Chondrocyte (in vitro differentiated cells): ENCODE results near the gene DSE. TPM values are rescaled to one million over a fixed set of nuclear protein-coding genes. Genes with fewer than 3 reads are reported as not detected.

ENCODE experiments used
- DNase-seq: peaks from one replicate; pipeline ENCODE4 v3.0.0; 2021; ENCODE audit warnings: mixed read lengths, low spot score
- H3K27ac Mint-ChIP-seq: one replicate; pipeline ENCODE4 v1.8.0; 2021; ENCODE audit warnings: mild to moderate bottlenecking, moderate library complexity, mixed read lengths; ENCODE audit not compliant: unreplicated experiment
- H3K27me3 Mint-ChIP-seq: 2 replicates; pipeline ENCODE4 v1.8.0; 2021; ENCODE audit warnings: low read depth, mixed read lengths
- H3K36me3 Mint-ChIP-seq: 2 replicates; pipeline ENCODE4 v1.8.0; 2021; ENCODE audit warnings: low read depth, mixed read lengths
- H3K4me1 Mint-ChIP-seq: 2 replicates; pipeline ENCODE4 v1.8.0; 2021; ENCODE audit warnings: low read depth, mild to moderate bottlenecking, mixed read lengths
- H3K4me3 Mint-ChIP-seq: one replicate; pipeline ENCODE4 v1.8.0; 2021; ENCODE audit warnings: mild to moderate bottlenecking, moderate library complexity, mixed read lengths; ENCODE audit not compliant: unreplicated experiment
- H3K9me3 Mint-ChIP-seq: 2 replicates; pipeline ENCODE4 v1.8.0; 2021; ENCODE audit warnings: low read depth, mixed read lengths
- CTCF ChIP-seq: fragments of 200-600 bp; sonication (generic); IDR thresholded peaks from 2 replicates; pipeline ENCODE4 v1.5.0; 2021; ENCODE audit warnings: antibody characterized with exemption, mild to moderate bottlenecking, moderate library complexity
- total RNA-seq: library from RNA; stranded (reverse); gene quantifications from 3 replicates; pipeline ENCODE4 v1.2.1, GENCODE V29; 2021

Gene DSE
- total RNA-seq, 1 donor from 2014 or later: 78.0 TPM

GRCh38 chr6:116385921-116386320 lies 15.2 kb downstream of the DSE start:
- peaks cover 3% of the 10 kb centered on the region for H3K36me3 Mint-ChIP-seq
- H3K4me1 Mint-ChIP-seq: peaks cover 84% of the 10 kb centered on the region
- no peak overlapping the region for H3K4me3 Mint-ChIP-seq
- no peak for TF ChIP-seq CTCF
- no peaks in the 10 kb centered on the region for H3K9me3 Mint-ChIP-seq
- DNase-seq: no peak
- no peaks in the 10 kb centered on the region for H3K27me3 Mint-ChIP-seq
- H3K27ac Mint-ChIP-seq: peak overlapping the region; percentile 89

GRCh38 chr6:116386581-116387299 lies 16.0 kb downstream of the DSE start:
- no peak for TF ChIP-seq CTCF
- H3K4me3 Mint-ChIP-seq: no peak overlapping the region
- H3K9me3 Mint-ChIP-seq: no peaks in the 10 kb centered on the region
- peaks cover 81% of the 10 kb centered on the region for H3K4me1 Mint-ChIP-seq
- DNase-seq: no peak
- no peaks in the 10 kb centered on the region for H3K27me3 Mint-ChIP-seq
- H3K36me3 Mint-ChIP-seq: no peaks in the 10 kb centered on the region
- peak overlapping the region; percentile 89 for H3K27ac Mint-ChIP-seq

- DNase-seq: no peak
- Mint-ChIP-seq H3K9me3 (no peaks in the 10 kb centered on the region), H3K36me3 (no peaks in the 10 kb centered on the region), H3K4me3 (no peak overlapping the region), H3K4me1 (peaks cover 81% of the 10 kb centered on the region), H3K27ac (peak overlapping the region; percentile 89), H3K27me3 (no peaks in the 10 kb centered on the region)
- TF ChIP-seq CTCF: no peak
Observed at GRCh38 chr6:116387374-116387773, 16.6 kb downstream of the DSE start.

- no peak for TF ChIP-seq CTCF
- Mint-ChIP-seq H3K27me3 (no peaks in the 10 kb centered on the region), H3K4me1 (peaks cover 86% of the 10 kb centered on the region), H3K4me3 (peak overlapping the region; percentile 7), H3K27ac (peak overlapping the region; percentile 72), H3K36me3 (no peaks in the 10 kb centered on the region), H3K9me3 (no peaks in the 10 kb centered on the region)
- no peak for DNase-seq
Observed at GRCh38 chr6:116388924-116389323, 18.2 kb downstream of the DSE start.

- H3K27ac Mint-ChIP-seq: peak overlapping the region; percentile 72
- no peaks in the 10 kb centered on the region for H3K36me3 Mint-ChIP-seq
- no peak for DNase-seq
- no peak overlapping the region for H3K4me3 Mint-ChIP-seq
- peaks cover 86% of the 10 kb centered on the region for H3K4me1 Mint-ChIP-seq
- no peaks in the 10 kb centered on the region for H3K27me3 Mint-ChIP-seq
- H3K9me3 Mint-ChIP-seq: no peaks in the 10 kb centered on the region
- TF ChIP-seq CTCF: no peak
Observed at GRCh38 chr6:116389357-116389756, 18.6 kb downstream of the DSE start.
